Measurements from ENCODE around the gene SLC24A4.

- TF ChIP-seq POLR2A (IDR thresholded peaks at IDR 0.05) (no peak), CTCF (IDR thresholded peaks at IDR 0.05) (no peak), EP300 (IDR thresholded peaks at IDR 0.05) (peak; percentile 18 to 80)
Measured at GRCh38 chr14:92540472-92541048, 217.6 kb downstream of the SLC24A4 start.
